PC-9 (cell line): ENCODE results near the gene MB.

Source experiments
- EZH2 ChIP-seq: fragments of 200-600 bp; sonication (generic); IDR thresholded peaks from 2 replicates; pipeline ENCODE4 v1.8.0; 2017; ENCODE audit warnings: antibody characterized with exemption, low read depth
- TF ChIP-seq, protein P1 (sequence below): fragments of 200-600 bp; sonication (generic); conservative IDR thresholded peaks from 2 replicates; pipeline ENCODE4 v1.6.1; 2017; ENCODE audit warnings: mixed run types, antibody characterized with exemption, mild to moderate bottlenecking, moderate library complexity

DNA sequence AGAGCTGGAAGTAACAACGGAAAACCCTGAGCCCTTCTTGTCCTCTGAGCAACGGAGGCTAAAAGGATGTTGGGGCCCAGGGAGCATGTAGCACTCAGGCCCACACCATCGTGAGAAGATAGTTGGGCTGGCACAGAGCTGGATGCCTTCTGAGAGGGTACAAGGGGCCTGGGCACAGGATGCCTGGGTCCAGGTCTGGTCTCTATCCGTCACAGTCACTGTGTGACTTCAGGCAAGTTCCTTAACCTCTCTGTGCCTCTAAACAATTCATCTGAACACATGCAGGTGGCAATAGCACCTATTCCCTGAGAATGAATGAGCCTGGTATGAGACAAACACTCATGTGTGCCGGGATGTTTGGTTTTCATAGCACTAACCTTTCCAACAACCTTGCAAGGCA, 29.2 kb downstream of the MB start:
- TF ChIP-seq, protein P1, sequence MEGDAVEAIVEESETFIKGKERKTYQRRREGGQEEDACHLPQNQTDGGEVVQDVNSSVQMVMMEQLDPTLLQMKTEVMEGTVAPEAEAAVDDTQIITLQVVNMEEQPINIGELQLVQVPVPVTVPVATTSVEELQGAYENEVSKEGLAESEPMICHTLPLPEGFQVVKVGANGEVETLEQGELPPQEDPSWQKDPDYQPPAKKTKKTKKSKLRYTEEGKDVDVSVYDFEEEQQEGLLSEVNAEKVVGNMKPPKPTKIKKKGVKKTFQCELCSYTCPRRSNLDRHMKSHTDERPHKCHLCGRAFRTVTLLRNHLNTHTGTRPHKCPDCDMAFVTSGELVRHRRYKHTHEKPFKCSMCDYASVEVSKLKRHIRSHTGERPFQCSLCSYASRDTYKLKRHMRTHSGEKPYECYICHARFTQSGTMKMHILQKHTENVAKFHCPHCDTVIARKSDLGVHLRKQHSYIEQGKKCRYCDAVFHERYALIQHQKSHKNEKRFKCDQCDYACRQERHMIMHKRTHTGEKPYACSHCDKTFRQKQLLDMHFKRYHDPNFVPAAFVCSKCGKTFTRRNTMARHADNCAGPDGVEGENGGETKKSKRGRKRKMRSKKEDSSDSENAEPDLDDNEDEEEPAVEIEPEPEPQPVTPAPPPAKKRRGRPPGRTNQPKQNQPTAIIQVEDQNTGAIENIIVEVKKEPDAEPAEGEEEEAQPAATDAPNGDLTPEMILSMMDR, result no peak
- no peak for TF ChIP-seq EZH2
